Hematopoietic multipotent progenitor cell treated with erythropoietin and hydrocortisone succinate and interleukin-3 and kit ligand, for 17 days (in vitro differentiated cells): ENCODE results near the gene UBC.

ENCODE experiments used
- DNase-seq: peaks from one replicate; pipeline ENCODE4 v3.0.0-alpha.2; 2015; ENCODE audit warnings: low spot score

The UBC gene

DNA sequence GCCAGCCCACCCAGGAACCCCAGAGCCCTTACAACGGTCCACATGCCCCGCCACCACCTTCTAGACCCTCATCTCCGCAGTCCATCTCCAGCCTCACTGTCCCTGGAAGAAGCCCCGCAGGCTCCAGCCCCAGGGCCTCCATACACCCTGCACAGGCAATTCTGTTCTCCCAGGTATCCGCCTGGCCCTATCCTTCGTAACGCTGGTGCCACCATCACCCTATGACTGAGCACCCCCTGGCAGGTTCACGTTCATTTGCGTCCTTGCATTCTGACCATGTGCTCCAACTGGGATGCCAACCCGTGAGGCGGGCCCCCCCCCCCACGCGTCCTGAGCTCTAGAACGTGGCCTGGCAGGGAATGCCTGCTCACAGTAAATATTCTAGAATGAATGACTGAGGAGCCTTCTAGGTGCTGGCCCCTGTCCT, 50.1 kb downstream of the UBC start:
- DNase-seq, result no peak

DNA sequence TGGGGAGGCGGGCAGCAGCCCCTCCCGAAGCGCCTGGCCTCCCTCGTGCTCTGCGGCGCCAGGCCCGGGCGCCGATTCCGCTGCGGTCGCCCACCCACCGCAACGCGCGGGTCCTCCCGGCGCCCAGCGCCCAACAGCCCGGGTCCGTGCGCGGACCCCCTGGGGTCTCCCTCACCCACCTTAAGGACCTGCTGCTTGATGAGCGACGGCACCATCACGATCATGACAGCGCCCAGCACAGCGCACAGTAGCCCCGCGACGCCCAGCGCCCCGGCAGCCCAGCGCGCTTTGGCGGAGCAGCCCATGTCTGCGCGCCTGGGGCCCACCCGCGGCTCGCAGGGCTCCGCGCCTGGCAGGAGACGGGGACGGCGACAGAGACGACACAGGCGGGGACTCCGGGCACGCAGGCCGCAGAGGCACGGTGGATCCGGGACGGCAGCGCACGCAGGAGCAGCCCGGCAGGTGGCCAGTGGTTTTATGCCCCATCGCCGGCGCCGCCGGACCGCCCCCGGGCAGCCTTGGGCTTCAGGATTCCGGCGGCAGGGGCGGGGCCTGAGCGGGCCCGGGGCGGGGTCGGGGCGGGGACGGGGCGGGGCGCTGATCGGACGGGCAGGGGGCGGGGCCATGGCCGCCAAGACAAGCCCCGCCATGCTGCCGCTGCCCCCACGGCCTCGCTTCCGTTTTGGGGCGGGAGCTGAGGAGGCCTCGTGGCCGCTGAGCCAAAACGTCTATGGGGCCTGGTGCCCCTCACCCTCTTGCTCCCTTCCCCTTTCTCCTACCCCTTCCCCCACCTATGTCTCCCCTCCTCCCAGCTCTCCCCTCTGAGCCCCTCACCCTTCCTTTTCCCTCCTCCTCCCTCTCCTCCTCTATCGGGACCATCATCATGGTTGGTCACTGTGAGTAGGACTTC, 50.8 kb downstream of the UBC start, which contains the start of gene SCARB1:
Gene SCARB1, minus strand, starts transcription at position 449 of the 910 bp plus-strand sequence. Its CDS starts 144 bp downstream, at position 305.
- DNase-seq, result peak; percentile 85

- DNase-seq, result peak; percentile 20
These were observed 51.6 kb downstream of the UBC start for GRCh38 chr12:124862768-124863415.

DNA sequence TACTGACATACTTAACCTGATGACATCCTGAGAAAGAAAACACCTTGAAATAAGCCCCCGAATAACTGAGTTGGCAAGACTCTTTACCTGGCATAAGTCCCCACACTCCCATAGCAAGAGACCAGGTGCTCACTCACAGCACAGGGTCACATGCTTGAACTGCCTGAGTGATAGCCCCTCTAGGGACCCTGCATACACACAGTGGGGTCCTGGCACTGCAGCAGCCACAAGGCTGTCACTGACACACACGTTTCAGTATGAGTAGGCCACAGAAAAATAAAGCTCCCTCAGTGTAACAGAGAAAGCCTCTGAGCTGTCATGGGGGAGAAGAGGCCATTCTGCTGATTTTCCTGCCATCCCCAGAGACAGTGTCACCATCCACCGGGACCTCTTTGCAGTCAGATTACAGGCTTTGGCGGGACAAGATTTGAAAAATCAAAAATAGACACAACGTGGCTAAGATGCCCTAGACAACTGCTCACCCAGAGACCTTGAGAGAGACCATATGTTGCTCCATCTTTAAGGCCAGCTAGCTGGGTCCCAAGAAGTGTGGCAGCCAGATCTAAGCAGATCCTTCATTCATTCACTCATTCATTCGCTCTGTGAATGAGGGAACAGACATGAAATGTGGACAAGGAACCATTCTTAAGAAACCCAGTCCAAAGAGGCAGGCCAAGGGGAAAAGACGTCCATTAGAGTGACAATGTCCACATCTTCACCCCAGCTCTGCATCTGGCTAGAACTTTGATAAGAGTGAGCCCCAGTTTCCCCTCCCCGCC, 52.4 kb downstream of the UBC start:
- DNase-seq, result no peak
